HG03442 (cell line): Measurements from ENCODE around the gene KLHL12.

Experiments
- ATAC-seq: cut with Tn5 transposase; IDR thresholded peaks from one replicate; pipeline ENCODE4 v1.9.1; 2021; ENCODE audit warnings: mild to moderate bottlenecking, moderate library complexity; ENCODE audit not compliant: unreplicated experiment

Gene KLHL12

GRCh38 chr1:202926581-202927491 is at the start of gene KLHL12:
KLHL12 (minus strand) TSS chr1:202927234; CDS start chr1:202925162, 2,072 bp downstream.
- ATAC-seq, result peak; percentile 87

- ATAC-seq, result no peak
These were observed 49.6 kb upstream of the KLHL12 start for GRCh38 chr1:202976633-202977032.

DNA sequence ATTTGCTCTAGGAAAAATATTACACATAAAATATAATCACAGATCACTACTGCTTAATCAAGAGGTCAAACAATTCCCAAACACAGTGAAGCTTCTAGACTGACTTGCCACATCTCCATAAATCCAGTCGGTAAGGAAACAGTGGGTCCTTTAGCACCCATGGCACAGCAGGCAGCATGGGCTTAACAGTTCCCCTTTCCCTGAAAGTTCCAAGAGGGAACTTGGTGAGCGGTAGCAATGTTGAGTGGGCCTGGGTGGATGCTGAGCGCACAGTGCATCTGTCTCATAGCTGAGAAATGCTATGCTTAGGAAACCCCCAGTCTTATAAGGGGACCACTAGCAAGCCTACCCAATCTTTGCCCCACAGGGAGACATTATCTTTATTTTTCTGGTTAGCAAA is 47.8 kb upstream of the KLHL12 start:
- ATAC-seq, result no peak

- no peak for ATAC-seq
These were observed 45.0 kb upstream of the KLHL12 start for GRCh38 chr1:202972046-202972445.

DNA sequence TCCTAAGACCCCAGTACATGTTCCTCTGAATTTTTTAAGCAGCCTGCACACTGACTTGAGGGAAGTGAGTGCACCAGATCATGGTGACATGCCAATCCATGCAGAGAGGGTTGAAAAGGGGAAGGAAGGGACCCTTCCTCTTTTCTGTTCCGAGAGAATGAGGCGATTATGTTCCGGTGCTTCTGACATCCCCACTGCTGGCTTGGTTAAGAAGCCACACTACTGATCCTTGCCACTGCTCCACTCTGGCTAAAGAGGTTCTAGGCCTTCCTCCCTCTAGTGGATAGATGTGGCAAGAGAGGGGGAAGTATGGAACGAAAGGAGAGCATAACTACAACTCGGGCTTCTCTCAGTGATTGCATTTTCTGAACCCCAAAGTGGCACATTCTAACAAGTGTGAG is 41.9 kb upstream of the KLHL12 start:
- peak; percentile 34 for ATAC-seq

- ATAC-seq, result no peak
These were observed 41.3 kb upstream of the KLHL12 start for GRCh38 chr1:202968351-202968750.

DNA sequence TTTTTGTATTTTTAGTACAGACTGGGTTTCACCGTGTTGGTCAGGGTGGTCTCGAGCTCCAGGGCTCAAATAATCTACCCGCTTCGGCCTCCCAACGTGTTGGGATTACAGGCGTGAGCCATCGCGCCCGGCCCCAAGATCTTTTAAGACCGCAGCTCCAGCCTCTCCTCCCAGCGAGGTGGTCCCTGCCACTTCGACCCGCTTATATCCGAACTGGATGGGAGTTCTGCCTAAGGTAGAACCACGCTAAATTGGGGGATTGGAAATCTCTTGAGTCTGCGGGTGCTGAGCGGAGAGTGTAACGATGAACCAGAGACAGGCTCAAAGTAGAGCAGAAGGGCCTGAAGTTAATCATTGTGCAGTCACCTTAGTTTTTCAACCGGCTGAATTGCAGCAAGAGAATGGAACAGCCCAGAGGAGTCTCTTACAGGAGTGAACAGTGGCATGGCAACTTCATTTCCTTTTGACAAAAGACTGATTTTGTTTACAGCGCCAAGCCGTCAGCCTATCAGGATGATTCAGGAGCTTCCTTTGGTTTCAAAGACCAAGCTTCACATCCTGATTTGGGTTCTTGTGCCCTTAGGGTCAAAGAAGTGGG is 40.7 kb upstream of the KLHL12 start:
- ATAC-seq, result peak; percentile 4

DNA sequence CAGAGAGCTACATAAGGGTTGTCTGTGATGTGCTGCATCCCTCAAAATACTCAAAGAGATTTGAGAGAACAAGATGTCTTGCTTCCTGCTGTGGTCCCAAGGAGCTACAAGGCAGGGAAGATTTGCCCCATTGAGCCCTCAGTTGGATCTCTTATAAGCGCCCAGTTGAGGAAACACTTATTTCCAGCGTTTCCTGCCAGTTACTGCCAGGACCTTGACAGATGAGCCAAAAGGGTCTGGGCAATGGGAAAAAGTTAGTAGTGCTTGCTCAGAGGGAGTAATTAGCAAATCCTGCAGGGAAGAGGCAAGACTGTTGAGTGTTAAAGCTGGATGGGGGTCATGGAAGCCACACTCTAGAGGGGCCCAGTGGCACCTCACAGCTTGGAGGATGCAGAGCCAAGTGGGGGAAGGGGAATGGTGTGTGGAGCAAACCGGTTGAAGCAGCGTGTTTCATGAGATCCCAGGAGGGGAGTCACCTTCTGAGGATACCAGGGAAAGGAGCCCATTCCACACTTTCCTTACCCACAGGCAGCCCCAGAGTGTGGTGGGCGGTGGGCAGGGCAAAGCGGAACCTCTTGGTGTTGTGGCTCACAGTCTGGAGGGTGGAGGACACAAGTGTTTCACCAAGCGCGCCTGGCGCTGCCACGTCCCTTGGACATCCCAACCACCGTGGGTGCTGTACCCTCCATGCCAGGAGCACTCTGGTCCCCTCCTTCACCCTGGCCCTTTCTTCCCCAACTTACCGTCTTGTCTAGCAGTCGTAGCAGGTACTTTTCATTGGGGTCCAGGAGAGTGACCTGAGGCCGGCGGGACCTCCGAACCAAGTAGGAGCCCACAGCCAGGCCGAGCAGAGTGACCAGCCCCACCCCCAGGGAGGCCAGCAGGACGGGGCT is 39.2 kb upstream of the KLHL12 start:
- ATAC-seq, result no peak

DNA sequence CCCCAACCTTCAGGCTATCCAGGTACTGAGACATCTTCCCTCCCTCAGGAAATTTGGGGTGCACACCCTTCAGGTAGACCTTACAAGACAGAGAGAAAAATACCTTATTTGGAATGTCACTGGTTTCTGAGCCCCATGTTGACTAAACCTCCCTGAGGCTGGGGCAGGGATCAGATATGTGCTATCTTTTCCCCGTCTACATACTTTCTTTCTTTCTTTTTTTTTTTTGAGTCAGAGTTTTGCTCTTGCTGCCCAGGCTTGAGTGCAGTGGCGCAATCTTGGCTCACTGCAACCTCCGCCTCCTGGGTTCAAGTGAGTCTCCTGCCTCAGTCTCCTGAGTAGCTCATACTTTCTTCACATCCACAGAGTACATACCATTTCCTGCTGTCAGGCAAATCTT is 38.4 kb upstream of the KLHL12 start:
- no peak for ATAC-seq

DNA sequence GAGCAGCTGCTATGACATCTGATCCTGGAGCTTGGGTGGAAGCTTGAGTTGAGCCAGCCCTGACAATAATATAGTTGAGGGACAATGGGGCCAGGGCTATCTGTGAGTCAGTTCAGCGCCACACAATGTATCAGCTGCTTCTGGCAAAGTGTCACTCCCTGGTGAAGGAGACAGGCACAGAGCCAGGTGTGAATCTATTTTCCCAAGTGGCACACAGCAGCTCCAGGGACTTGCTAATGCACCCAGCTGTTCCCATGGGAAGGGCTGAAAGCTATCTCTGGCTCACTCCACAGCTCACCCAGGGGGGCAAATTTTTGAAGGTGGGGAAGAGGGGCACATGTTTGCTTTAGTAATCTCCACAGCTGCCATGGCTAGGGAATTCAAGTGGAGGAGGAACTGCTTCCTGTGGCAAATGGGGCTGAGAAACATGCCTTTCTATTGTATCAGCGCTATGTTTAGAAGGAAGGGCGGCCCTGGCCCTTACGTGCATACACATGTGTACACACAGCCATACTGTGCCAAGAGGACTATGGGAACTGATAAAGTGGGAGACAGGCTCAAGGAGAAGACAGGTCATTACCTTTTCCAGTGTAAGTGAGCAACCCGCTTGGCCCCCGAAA is 37.9 kb upstream of the KLHL12 start:
- no peak for ATAC-seq

DNA sequence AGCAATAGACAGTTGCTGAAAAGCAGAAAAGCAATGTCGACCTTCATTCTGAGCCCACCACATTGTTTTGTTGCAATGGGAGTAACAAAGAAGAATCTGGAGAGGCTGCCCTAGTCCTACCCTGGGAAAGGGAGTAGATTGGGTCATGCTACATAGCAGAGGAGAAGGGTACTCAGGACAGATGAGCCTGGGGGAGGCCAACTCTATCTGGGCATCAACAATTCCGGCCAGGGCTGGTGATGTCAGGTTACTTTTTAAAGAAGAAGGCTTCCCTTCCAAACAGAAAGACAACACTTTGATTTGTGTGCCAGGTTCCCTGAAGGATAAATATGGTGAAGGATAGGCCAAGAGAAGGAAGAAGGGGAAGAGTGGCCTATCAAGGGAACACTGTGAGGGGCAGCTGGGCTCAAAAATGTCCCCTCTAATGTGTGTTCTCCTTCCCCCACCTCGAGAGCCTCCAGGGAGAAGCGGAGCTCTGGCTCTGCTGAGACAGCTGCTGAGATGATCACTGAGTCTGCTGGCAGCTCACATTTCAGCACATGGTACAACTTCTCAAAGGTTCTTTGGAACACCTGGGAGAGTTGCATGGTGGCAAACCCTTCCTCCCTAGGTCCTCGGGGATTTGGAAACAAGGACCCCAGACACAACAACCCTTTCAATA is 34.3 kb upstream of the KLHL12 start:
- no peak for ATAC-seq

DNA sequence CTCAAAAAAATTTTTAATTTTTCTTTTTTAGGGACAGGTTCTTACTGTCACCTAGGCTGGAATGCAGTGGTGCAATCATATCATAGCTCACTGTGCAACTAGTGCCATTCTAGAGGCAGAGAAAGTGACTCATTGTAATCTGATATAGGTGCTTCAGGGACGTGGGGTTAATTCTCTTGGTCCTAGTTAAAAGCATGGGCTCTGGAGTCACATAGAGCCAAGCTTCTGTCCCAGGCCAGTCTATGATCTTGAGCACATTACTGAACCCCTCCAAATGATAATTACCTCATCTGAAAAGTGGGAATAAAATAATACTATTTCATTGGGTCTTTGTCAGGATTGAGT is 32.2 kb upstream of the KLHL12 start:
- ATAC-seq, result no peak

- ATAC-seq, result no peak
These were observed 31.7 kb upstream of the KLHL12 start for GRCh38 chr1:202958544-202959275.

- peak; percentile 95 for ATAC-seq
These were observed 30.9 kb upstream of the KLHL12 start, which contains the start of gene ADIPOR1 for GRCh38 chr1:202957733-202958543. ADIPOR1 (minus strand) TSS chr1:202958312; CDS start chr1:202951070, 7,242 bp downstream.

DNA sequence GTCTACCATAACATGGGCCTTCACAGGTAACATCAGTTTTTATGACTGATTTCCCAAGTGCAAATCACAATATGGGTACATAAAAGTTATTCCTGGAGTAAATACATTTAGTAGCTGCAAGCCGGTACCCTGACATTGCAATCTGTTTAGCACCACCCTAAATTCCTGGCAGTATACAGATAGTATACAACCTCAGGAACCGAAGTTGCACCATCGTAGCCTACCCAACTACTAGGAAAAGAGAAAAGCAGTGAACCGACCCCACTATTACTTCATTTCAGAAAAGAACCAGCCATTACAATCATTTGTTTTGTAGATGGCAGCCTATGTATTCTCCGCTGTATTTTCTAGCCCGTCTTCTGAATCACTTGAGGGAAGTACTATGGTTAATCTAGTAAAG is 29.9 kb upstream of the KLHL12 start:
- ATAC-seq, result no peak

DNA sequence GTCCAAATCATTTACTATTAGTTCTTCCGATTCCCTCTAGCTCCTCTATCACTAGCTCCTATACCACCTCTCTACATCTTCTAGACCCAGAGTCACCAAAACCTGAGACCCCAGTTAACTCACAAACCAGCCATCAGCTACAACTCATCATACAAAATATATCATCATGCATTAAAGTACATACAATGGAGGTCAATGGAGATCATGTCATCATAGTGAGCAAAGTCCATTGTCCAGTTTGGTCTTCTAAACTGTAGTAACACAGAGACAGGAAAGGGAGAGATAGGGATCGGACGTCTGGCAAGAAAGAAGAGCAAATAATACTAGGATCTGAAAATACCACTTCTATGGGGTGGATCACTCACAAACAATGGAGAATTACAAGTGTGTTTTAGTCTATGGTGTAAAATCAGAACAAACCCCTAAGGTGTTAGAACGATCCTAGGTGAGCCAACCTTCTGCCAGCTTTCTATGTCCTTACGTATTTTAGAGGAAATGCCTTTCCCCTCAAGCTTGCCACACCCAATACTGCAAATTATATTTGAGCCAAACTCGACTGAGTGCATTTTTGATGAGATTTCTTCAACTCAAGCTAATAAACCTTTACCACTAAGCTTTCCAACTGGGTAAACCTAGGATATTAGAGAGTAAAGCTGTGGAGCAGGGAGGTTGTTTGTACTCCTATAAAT is 27.2 kb upstream of the KLHL12 start:
- no peak for ATAC-seq

- ATAC-seq, result no peak
These were observed 26.4 kb upstream of the KLHL12 start for GRCh38 chr1:202953392-202953791.

GRCh38 chr1:202952818-202953217 is 25.8 kb upstream of the KLHL12 start:
- ATAC-seq, result no peak
